HPDE6-E6E7 (cell line): ENCODE results near the gene GPM6B.

ENCODE experiments used
- DNase-seq: peaks from one replicate; pipeline ENCODE4 v3.0.0; 2011; ENCODE audit warnings: missing footprints; ENCODE audit errors: extremely low spot score

GPM6B gene

DNA sequence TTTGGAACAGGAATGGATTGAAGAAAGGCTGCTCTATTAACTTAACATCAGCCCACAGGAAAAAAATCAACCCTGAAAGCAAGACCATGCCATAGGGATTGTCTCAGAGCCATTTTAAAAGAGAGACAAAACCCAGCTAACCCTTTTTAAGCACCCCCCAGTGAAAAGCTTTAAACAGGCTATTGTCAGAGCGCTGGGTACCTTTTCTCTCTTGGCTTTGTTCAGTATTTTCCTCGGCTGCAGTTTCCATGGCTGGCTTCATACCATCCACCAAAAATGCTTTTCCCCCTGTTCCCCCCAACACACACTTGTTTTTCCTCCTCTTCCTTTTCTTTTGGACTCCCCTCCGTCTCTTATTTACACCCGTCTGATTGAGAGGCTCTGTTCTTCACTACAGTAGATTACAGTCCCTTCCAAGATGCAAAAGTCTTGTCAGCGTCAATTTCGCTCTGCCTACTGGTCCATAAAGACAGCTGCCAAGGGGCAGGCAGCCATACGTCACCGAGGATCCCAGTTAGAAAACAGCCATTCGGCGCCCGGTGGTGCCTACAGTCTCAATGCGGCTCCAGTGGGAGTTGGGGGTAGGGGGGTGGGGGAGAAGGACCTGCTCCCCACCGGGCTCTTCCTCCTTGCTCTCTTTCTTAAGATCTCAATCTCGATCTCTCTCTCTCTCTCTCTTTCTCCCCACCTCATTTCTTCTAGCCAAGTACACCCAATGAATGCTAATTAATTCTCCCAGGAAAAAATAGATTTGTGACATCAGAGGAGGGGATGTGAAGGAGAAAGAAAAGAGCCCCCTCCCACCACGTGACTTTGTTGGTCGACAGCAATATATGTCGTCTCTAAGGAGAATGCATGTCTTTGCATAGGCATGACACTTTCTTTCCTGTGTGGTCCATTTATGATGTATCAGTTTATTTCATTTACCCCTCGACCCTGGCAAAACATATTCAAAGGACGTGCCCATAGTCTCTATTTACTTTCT lies at the start of gene GPM6B:
Gene GPM6B, minus strand, starts transcription at position 451 of the 985 bp plus-strand sequence. Its CDS starts 189 bp downstream, at position 262.
- no peak for DNase-seq

GRCh38 chrX:13864264-13864663 lies 47.4 kb upstream of the GPM6B start:
- no peak for DNase-seq

- no peak for DNase-seq
These were observed 46.4 kb upstream of the GPM6B start for GRCh38 chrX:13863324-13863723.

DNA sequence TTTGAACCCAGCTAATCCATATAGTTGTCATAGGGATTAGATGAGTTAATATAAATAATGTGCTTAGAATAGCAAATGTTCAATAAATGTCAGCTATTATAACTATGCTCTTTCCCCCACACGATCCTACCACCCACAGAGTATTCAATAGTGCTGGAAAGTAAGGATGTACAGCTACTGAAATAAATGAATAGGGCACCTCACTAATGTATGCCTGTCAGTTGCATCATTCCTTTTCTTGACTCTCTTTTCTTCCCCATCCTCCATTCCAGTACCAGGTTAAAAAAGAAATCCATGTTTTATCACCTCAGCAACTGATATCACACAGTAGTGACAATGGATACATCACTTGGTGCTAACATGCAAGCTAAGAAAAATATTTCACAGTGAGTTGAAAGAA lies 42.8 kb upstream of the GPM6B start:
- no peak for DNase-seq

DNA sequence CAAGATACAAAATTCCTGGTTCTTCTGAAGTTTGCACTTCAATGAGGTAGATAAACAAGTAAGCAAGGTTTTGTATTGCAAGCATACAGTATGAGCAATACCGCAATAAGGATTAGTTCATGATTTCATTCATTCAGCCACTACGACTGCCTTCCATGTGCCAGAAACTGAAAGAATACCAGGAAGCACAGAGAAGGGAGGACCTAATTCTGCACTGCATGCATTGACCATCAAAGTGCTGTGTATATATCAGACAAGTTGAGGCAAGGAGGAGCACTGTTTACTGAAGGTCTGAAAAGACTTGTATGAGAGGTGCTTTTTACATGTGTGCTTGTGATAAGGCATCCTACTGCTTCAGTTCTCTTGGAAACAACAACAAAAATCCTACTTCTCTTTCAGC lies 40.9 kb upstream of the GPM6B start:
- DNase-seq = no peak

- no peak for DNase-seq
These were observed 39.0 kb upstream of the GPM6B start for GRCh38 chrX:13855689-13856450.

DNA sequence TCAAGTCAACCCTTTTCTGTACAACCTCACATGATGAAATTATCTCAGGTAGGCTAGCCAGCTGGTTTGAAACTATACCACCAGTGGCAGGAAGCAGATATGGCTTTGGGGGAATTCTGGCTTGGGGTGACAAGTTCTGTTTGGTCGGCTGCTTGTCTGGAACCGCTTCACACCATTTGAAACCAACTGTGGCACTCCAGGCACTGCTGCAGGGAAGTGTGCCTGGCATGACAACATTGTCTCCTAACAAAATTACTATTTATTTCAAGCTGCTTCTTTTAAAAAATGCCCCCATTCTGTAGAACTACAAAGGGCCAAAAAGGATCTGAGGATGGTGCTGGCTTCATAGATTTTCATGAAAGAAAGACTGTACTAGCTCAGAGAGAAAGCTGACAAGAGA lies 37.1 kb upstream of the GPM6B start:
- DNase-seq = no peak

DNA sequence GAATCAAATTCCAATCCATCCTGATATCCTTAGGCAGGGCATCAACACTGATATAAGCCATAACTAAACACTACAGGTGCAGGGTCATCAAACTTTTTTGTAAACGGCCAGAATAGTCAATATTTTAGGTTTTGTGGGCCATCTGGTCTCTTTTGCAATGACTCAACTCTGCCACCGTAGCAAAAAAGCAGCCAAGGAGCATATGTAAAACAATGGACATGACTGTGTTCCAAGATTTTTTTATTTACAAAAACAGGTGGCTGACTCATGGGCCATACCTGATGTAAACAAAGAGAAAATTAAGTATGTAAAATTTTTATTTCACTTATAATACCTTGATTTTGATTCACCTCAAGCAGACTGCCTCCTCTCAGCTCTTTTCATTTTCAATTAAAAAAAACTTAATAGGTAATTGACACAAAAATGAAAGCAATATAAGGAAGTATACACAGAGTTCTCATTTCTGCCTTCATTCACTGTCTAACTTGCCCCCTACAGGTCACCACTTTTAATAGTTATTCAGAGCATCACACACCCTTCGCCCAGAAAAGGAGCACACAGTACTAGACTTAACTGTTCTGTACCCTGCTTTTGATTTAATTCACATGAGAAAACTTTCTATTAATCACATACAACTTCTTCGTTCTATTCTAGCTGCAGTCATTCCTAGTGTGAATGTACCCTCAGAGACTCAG lies 35.3 kb upstream of the GPM6B start:
- no peak for DNase-seq

DNA sequence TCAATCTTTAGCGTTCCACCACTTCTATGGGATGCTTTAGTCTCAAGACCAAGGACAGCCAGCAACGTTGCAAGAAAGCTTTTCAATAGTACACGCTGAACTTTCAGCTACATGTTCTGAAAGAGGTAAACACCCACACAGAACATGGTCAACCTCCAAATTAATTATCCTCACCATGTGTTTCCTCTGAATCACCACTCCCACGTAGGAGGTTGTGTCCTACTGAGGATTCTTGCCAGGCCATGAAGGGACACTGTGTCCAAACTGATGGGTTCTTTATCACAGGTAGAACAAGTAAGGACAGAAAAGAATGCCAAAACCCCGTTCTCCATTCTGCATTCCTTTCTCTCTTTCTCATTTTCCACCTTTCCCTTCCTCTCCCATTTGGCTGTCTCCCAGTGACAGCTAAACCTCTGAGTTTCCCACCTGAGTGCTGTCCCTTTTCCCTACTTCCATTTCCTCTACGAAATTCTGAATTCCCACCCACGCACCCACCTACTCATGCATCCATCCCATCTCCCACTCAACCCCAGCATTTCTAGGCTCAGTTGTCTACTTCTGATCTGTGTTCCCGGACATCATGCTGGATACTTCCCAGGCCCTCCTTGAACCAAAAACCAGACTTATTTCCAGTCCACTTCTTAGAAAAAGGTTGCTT lies 29.0 kb upstream of the GPM6B start:
- no peak for DNase-seq

DNA sequence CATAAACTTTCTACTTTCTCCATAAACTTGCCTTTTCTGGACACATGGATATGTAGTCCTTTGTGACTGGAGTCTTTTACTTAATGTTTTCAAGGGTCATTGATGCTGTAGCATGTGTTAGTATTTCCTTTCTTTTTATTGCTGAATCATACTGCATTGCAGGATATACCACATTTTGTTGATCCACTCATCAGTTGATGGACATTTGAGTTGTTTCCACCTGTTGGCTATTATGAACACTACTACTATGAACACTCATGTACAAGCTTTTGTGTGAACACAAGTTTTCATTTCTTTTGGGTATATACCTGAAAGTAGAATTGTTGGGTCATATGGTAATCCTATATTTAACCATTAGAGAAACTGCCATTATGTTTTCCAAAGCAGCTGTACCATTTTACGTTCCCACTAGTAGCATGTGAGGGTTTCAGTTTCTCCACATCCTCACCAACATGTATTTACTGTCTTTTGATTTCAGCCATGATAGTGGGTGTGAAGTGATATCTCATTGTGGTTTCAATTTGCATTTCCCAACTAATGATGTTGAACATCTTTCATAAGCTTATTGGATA lies 26.3 kb upstream of the GPM6B start:
- DNase-seq = no peak

GRCh38 chrX:13840121-13840520 lies 23.2 kb upstream of the GPM6B start:
- DNase-seq = no peak

- DNase-seq = no peak
These were observed 20.4 kb upstream of the GPM6B start for GRCh38 chrX:13837290-13837745.

DNA sequence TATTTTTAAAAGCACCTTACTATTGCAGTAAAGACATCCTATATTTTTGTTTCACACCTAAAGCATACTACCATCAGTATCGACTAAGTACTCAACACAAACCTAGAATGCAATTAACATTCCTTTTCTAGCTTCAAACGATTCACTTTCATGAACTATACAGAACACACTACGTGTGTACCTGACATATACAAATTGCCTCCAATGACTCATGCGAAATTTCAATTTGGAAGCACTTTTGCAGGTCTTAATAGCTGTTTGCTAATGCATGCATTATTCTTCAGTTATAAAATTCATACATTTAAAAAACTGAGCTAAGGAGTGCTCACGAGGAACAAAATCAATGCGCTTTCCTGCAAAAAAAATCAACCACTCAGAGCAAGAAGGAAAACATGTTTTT lies 19.7 kb upstream of the GPM6B start:
- DNase-seq = no peak

- DNase-seq = no peak
These were observed 18.9 kb upstream of the GPM6B start for GRCh38 chrX:13835825-13836224.

DNA sequence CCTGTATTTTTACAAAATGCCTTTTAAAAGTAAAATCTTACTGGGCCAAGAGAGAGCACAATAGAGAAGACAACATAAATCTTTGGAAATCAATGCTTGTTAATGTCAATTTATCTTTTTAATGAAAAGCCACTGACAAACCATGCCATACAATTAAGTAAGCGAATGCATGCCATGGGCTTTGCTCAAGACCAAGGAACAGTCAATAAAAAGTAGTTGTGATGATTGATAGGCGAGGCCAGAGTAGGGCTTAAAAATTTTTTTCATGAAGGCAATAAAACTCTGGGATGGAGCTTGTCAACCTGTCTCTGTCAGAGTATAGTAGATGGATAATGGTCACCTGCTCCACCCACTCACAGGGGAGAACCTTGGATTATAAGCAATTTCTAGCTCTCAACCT lies 17.5 kb upstream of the GPM6B start:
- DNase-seq = no peak

GRCh38 chrX:13829983-13830382 lies 13.1 kb upstream of the GPM6B start:
- no peak for DNase-seq

- DNase-seq = no peak
These were observed 11.5 kb upstream of the GPM6B start for GRCh38 chrX:13828392-13828791.

GRCh38 chrX:13827298-13828090 lies 10.6 kb upstream of the GPM6B start:
- peak; percentile 14 for DNase-seq

- no peak for DNase-seq
These were observed 9.9 kb upstream of the GPM6B start for GRCh38 chrX:13826770-13827169.

DNA sequence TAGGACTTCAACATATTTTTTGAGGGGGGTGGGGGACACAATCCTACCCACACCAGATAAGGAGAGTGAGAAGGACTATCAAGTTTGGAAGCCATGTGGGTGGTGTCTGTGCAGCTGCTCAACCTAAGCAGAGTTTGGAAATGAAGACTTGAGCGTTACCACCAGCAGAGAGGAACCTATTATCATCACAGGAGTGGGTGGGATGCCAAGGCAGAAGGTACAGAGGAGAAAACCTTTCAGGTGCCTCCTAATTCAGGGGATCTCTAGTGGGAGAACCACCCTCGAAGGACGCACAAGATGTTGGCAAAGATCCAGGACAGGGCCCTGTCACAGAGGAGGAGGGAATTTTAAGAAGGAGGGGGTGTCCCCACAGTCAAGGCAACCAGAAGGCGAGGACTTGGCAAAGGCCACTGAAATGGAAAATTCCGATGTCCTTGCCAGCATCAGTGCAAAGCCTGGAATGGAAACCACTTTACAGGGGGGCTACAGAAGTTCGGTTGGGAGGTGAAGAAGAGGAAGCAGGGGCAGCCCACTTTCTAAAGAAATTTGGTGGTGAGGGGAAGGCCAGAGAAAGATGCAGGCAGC lies 8.4 kb upstream of the GPM6B start:
- DNase-seq = no peak
